HCT116 (cell line): ENCODE results near the gene IL36RN.

Source experiments
- CTCF ChIP-seq, 3 experiments: fragments of 200-600 bp in 1 of 3; sonication (generic) in 1 of 3; IDR thresholded peaks in 2 of 3; conservative IDR thresholded peaks in 1 of 3; 2 replicates each; pipeline ENCODE4 v1.5.1; 2012 to 2017; ENCODE audit warnings: low read depth in 2 of 3, low read length in 2 of 3, antibody characterized with exemption in 1 of 3, borderline replicate concordance in 1 of 3, control low read depth in 1 of 3, mild to moderate bottlenecking in 1 of 3, mixed read lengths in 1 of 3, mixed run types in 1 of 3, moderate library complexity in 1 of 3; ENCODE audit not compliant: insufficient read depth in 1 of 3
- EZH2phosphoT487 ChIP-seq: fragments of 200-600 bp; IDR thresholded peaks from 2 replicates; pipeline ENCODE4 v1.6.1; 2018; ENCODE audit warnings: antibody characterized with exemption, borderline replicate concordance
- POLR2A ChIP-seq: IDR thresholded peaks from 2 replicates; pipeline ENCODE4 v1.7.0; 2011; ENCODE audit warnings: borderline replicate concordance; ENCODE audit not compliant: insufficient read depth, insufficient read length; ENCODE audit errors: extremely low read depth
- TCF7L2 ChIP-seq: IDR thresholded peaks from 2 replicates; pipeline ENCODE4 v1.7.0; 2011; ENCODE audit warnings: borderline replicate concordance, inconsistent platforms; ENCODE audit not compliant: insufficient read depth, insufficient read length; ENCODE audit errors: extremely low read depth
- YY1 ChIP-seq: IDR thresholded peaks from 2 replicates; pipeline ENCODE4 v1.6.1; 2011; ENCODE audit warnings: low read length, low read depth, moderate library complexity, mild to moderate bottlenecking; ENCODE audit not compliant: insufficient replicate concordance; ENCODE audit errors: extremely low read depth
- ZNF274 ChIP-seq: fragments of 200-500 bp; sonication (Bioruptor generic); IDR thresholded peaks from 2 replicates; pipeline ENCODE4 v1.6.1; 2014; ENCODE audit warnings: mild to moderate bottlenecking, low read depth, low read length, inconsistent platforms
- TF ChIP-seq, protein P1 (sequence below): IDR thresholded peaks from 2 replicates; pipeline ENCODE4 v1.6.1; 2012

GRCh38 chr2:113052396-113052917, 6.5 kb upstream of the IL36RN start, which contains the start of gene IL36B:
- TF ChIP-seq CTCF (IDR thresholded peaks at IDR 0.05 in 2 of 3, conservative IDR thresholded peaks at IDR 0.05 in 1 of 3; ENCODE audit: borderline replicate concordance in 1 of 3, insufficient read depth in 1 of 3, low read depth in 2 of 3, low read length in 2 of 3) (no peak), POLR2A (no peak), EZH2phosphoT487 (no peak), ZNF274 (no peak), YY1 (no peak), TCF7L2 (no peak)
- TF ChIP-seq, protein P1, sequence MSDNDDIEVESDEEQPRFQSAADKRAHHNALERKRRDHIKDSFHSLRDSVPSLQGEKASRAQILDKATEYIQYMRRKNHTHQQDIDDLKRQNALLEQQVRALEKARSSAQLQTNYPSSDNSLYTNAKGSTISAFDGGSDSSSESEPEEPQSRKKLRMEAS: no peak
